ENCODE data around the gene ALDH8A1.

- TF ChIP-seq POLR2A (IDR thresholded peaks at IDR 0.05; ENCODE audit: low read length) (no peak), GATA1 (IDR thresholded peaks at IDR 0.05; ENCODE audit: low read depth, low read length) (no peak)
Observed at GRCh38 chr6:134908906-134909516, 40.9 kb downstream of the ALDH8A1 start.

All from erythroblast (primary cell).